Chondrocyte (in vitro differentiated cells): ENCODE measurements around the gene TRERF1. TPM values are rescaled to one million over a fixed set of nuclear protein-coding genes. Genes with fewer than 3 reads are reported as not detected.

Experiments
- DNase-seq: peaks from one replicate; pipeline ENCODE4 v3.0.0; 2021; ENCODE audit warnings: mixed read lengths, low spot score
- H3K27ac Mint-ChIP-seq: one replicate; pipeline ENCODE4 v1.8.0; 2021; ENCODE audit warnings: mild to moderate bottlenecking, moderate library complexity, mixed read lengths; ENCODE audit not compliant: unreplicated experiment
- H3K27me3 Mint-ChIP-seq: 2 replicates; pipeline ENCODE4 v1.8.0; 2021; ENCODE audit warnings: low read depth, mixed read lengths
- H3K36me3 Mint-ChIP-seq: 2 replicates; pipeline ENCODE4 v1.8.0; 2021; ENCODE audit warnings: low read depth, mixed read lengths
- H3K4me1 Mint-ChIP-seq: 2 replicates; pipeline ENCODE4 v1.8.0; 2021; ENCODE audit warnings: low read depth, mild to moderate bottlenecking, mixed read lengths
- H3K4me3 Mint-ChIP-seq: one replicate; pipeline ENCODE4 v1.8.0; 2021; ENCODE audit warnings: mild to moderate bottlenecking, moderate library complexity, mixed read lengths; ENCODE audit not compliant: unreplicated experiment
- H3K9me3 Mint-ChIP-seq: 2 replicates; pipeline ENCODE4 v1.8.0; 2021; ENCODE audit warnings: low read depth, mixed read lengths
- CTCF ChIP-seq: fragments of 200-600 bp; sonication (generic); IDR thresholded peaks from 2 replicates; pipeline ENCODE4 v1.5.0; 2021; ENCODE audit warnings: antibody characterized with exemption, mild to moderate bottlenecking, moderate library complexity
- total RNA-seq: library from RNA; stranded (reverse); gene quantifications from 3 replicates; pipeline ENCODE4 v1.2.1, GENCODE V29; 2021

The TRERF1 gene
- total RNA-seq, 1 donor from 2014 or later: 1.8 TPM

DNA sequence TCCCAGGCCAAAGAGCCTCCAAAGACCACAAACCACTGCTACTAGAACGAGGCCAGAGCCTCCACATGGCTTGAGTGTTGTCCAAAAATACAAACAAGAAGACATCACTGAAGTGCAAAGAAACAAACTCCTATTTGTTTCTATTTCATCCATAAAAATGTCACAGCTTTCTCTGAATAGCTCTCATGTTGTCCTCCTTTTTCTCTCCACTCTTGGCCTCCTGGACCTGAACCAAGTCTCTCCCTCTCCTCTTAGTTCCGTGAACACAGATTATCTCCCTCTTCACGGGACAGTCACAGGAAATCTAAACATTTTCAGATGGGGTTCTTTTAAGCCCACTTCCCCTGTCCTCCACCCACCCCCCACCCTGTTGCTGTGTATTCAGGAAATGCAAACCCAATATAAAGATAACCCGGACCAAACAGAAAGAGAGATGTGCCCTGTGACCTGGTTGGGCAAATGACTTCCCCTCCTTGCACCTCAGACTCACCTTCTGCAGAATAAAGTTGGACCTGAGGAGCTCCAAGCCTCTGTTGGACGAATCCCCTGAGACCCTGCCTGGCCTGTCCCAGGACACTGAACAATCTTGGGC lies 158.2 kb downstream of the TRERF1 start:
- no peak overlapping the region for H3K4me3 Mint-ChIP-seq
- no peak overlapping the region for H3K27ac Mint-ChIP-seq
- no peaks in the 10 kb centered on the region for H3K27me3 Mint-ChIP-seq
- no peaks in the 10 kb centered on the region for H3K36me3 Mint-ChIP-seq
- peaks cover 6% of the 10 kb centered on the region for H3K4me1 Mint-ChIP-seq
- TF ChIP-seq CTCF: no peak
- DNase-seq: no peak
- no peaks in the 10 kb centered on the region for H3K9me3 Mint-ChIP-seq

- TF ChIP-seq CTCF: no peak
- H3K27ac Mint-ChIP-seq: no peak overlapping the region
- H3K4me1 Mint-ChIP-seq: peaks cover 6% of the 10 kb centered on the region
- DNase-seq: no peak
- no peaks in the 10 kb centered on the region for H3K36me3 Mint-ChIP-seq
- no peaks in the 10 kb centered on the region for H3K9me3 Mint-ChIP-seq
- H3K4me3 Mint-ChIP-seq: no peak overlapping the region
- H3K27me3 Mint-ChIP-seq: no peaks in the 10 kb centered on the region
Observed at GRCh38 chr6:42292004-42292740, 159.6 kb downstream of the TRERF1 start.

- no peak for TF ChIP-seq CTCF
- no peaks in the 10 kb centered on the region for H3K27me3 Mint-ChIP-seq
- H3K9me3 Mint-ChIP-seq: peaks cover 2% of the 10 kb centered on the region
- no peak for DNase-seq
- peaks cover 3% of the 10 kb centered on the region for H3K4me1 Mint-ChIP-seq
- no peaks in the 10 kb centered on the region for H3K36me3 Mint-ChIP-seq
- no peak overlapping the region for H3K27ac Mint-ChIP-seq
- no peak overlapping the region for H3K4me3 Mint-ChIP-seq
Observed at GRCh38 chr6:42287756-42288155, 164.0 kb downstream of the TRERF1 start.

- TF ChIP-seq CTCF: no peak
- Mint-ChIP-seq H3K27me3 (no peaks in the 10 kb centered on the region), H3K36me3 (no peaks in the 10 kb centered on the region), H3K4me3 (no peak overlapping the region), H3K27ac (no peak overlapping the region), H3K9me3 (peaks cover 6% of the 10 kb centered on the region), H3K4me1 (peaks cover 25% of the 10 kb centered on the region)
- no peak for DNase-seq
Observed at GRCh38 chr6:42281570-42281969, 170.2 kb downstream of the TRERF1 start.

- no peak for DNase-seq
- no peak for TF ChIP-seq CTCF
- Mint-ChIP-seq H3K4me3 (no peak overlapping the region), H3K36me3 (no peaks in the 10 kb centered on the region), H3K27ac (no peak overlapping the region), H3K9me3 (peaks cover 6% of the 10 kb centered on the region), H3K27me3 (no peaks in the 10 kb centered on the region), H3K4me1 (peaks cover 30% of the 10 kb centered on the region)
Observed at GRCh38 chr6:42280966-42281533, 170.7 kb downstream of the TRERF1 start.
